Suprapubic skin (tissue), 4 donors: ENCODE data around the gene XCR1. TPM values are rescaled to one million over a fixed set of nuclear protein-coding genes. Genes with fewer than 3 reads are reported as not detected.
"Not testable (repeated sequence)": the region's sequence is repeated elsewhere in the genome, so short reads cannot be mapped to it uniquely, and the experiment has no call there.

ENCODE experiments used
- DNase-seq, 2 donors: peaks; one replicate each; pipeline ENCODE4 v3.0.0-alpha.2; 2019; ENCODE audit warnings: low spot score in 2 of 2
- H3K27ac ChIP-seq: fragments of 200-600 bp; sonication (generic); one replicate; pipeline ENCODE4 v1.5.1; 2019
- H3K27me3 ChIP-seq: fragments of 200-600 bp; sonication (generic); one replicate; pipeline ENCODE4 v1.5.1; 2019
- H3K36me3 ChIP-seq: fragments of 200-600 bp; sonication (generic); one replicate; pipeline ENCODE4 v1.5.1; 2019
- H3K4me1 ChIP-seq: fragments of 200-600 bp; sonication (generic); one replicate; pipeline ENCODE4 v1.5.1; 2019
- H3K4me3 ChIP-seq: fragments of 200-600 bp; sonication (generic); one replicate; pipeline ENCODE4 v1.5.1; 2019; ENCODE audit warnings: mild to moderate bottlenecking
- H3K9me3 ChIP-seq: fragments of 200-600 bp; sonication (generic); one replicate; pipeline ENCODE4 v1.5.1; 2019
- CTCF ChIP-seq, 2 donors: fragments of 200-600 bp in 1 of 2; fragments of 450-650 bp in 1 of 2; sonication (generic) in 1 of 2; IDR thresholded peaks; one replicate each; pipeline ENCODE4 v1.5.1; 2016 to 2019; ENCODE audit warnings: antibody characterized with exemption in 2 of 2, mild to moderate bottlenecking in 1 of 2, moderate library complexity in 1 of 2
- EP300 ChIP-seq: sonication (generic); formaldehyde crosslinking; IDR thresholded peaks from one replicate; pipeline ENCODE4 v1.6.1; 2017; ENCODE audit warnings: antibody characterized with exemption
- POLR2A ChIP-seq, 2 donors: fragments of 450-650 bp; IDR thresholded peaks; one replicate each; pipeline ENCODE4 v1.6.1; 2017; ENCODE audit warnings: antibody characterized with exemption in 2 of 2, mild to moderate bottlenecking in 2 of 2, moderate library complexity in 2 of 2
- POLR2AphosphoS5 ChIP-seq, 3 donors: sonication (generic); formaldehyde crosslinking; IDR thresholded peaks; one replicate each; pipeline ENCODE4 v1.6.1; 2017; ENCODE audit warnings: antibody characterized with exemption in 3 of 3
- WGBS: methylation state at CpG from one replicate; pipeline ENCODE4 v1.1.5; 2018; 5-methylcytosine and 5-hydroxymethylcytosine counted together
- total RNA-seq, 4 donors: library from RNA; depleted of rRNA; stranded (reverse); fragments of >200 nt; gene quantifications; one replicate each; pipeline ENCODE4 v1.1.0, GENCODE V29; 2016

Gene XCR1
- total RNA-seq, 4 donors from 2014 or later, result 0.93 to 7.2 (median 1.9) TPM; not detected in 1

- H3K4me1 ChIP-seq, result peaks cover 4% of the 10 kb centered on the region
- no peaks in the 10 kb centered on the region for H3K36me3 ChIP-seq
- TF ChIP-seq POLR2A (IDR thresholded peaks at IDR 0.05) (no peak), POLR2AphosphoS5 (IDR thresholded peaks at IDR 0.05) (no peak), CTCF (IDR thresholded peaks at IDR 0.05) (no peak), EP300 (no peak)
- no peaks in the 10 kb centered on the region for H3K9me3 ChIP-seq
- 92% methylated on average over 2 of the region's 2 CpGs for WGBS
- H3K4me3 ChIP-seq, result no peak overlapping the region
- DNase-seq, result no peak
- H3K27me3 ChIP-seq, result no peaks in the 10 kb centered on the region
- H3K27ac ChIP-seq, result no peak overlapping the region
Observed at GRCh38 chr3:46001178-46001577, 26.1 kb downstream of the XCR1 start.

GRCh38 chr3:45997942-45998341, 29.3 kb downstream of the XCR1 start:
- TF ChIP-seq EP300, result no peak
- TF ChIP-seq CTCF (IDR thresholded peaks at IDR 0.05), result no peak
- TF ChIP-seq POLR2A (IDR thresholded peaks at IDR 0.05), result no peak
- TF ChIP-seq POLR2AphosphoS5 (IDR thresholded peaks at IDR 0.05), result no peak
- no peaks in the 10 kb centered on the region for H3K27me3 ChIP-seq

DNA sequence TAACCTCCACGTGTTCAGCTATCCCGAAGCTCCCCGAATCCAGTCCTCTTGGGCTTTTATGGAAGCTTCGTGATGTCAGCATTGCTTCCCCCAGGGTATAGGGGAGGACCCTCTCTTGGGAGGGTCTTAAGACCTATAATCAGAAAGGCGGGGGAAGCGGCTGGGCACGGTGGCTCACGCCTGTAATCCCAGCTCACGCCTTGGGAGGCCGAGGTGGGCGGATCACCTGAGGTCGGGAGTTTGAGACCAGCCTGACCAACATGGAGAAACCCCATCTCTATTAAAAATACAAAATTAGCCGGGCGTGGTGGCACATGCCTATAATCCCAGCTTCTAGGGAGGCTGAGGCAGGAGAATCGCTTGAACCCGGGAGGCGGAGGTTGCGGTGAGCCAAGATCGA, 29.8 kb downstream of the XCR1 start:
- WGBS, result 89% methylated on average over 19 of the region's 19 CpGs
- H3K27ac ChIP-seq, H3K4me3 ChIP-seq, H3K27me3 ChIP-seq, H3K36me3 ChIP-seq, H3K9me3 ChIP-seq, DNase-seq: not testable (repeated sequence)
- peaks cover 32% of the 10 kb centered on the region for H3K4me1 ChIP-seq

More at GRCh38 chr3:45997942-45998341, 29.3 kb downstream of the XCR1 start:
- Histone ChIP-seq H3K36me3 (no peaks in the 10 kb centered on the region), H3K27ac (no peak overlapping the region), H3K4me1 (peaks cover 28% of the 10 kb centered on the region), H3K4me3 (no peak overlapping the region), H3K9me3 (no peaks in the 10 kb centered on the region)
- DNase-seq, result no peak
- 71% methylated on average over 2 of the region's 2 CpGs for WGBS

- Histone ChIP-seq H3K9me3 (no peaks in the 10 kb centered on the region), H3K4me1 (peaks cover 45% of the 10 kb centered on the region), H3K4me3 (peak within 1 kb of the TSS; percentile 91), H3K27ac (peak within 1 kb of the TSS; percentile 88), H3K27me3 (no peaks in the 10 kb centered on the region), H3K36me3 (no peaks in the 10 kb centered on the region)
- 2% methylated on average over 53 of the region's 67 CpGs for WGBS
- TF ChIP-seq POLR2AphosphoS5 (IDR thresholded peaks at IDR 0.05) (peak in 2 of 3 donors; percentile 38 to 54), POLR2A (IDR thresholded peaks at IDR 0.05) (peak; percentile 48 to 80), EP300 (no peak)
- DNase-seq, result peak; percentile 95 to 98
Observed at GRCh38 chr3:45995236-45996192, 31.8 kb downstream of the XCR1 start, which contains the start of gene FYCO1. Gene FYCO1, minus strand, starts transcription at chr3:45995824. Its CDS starts 10,914 bp downstream, at chr3:45984910.

DNA sequence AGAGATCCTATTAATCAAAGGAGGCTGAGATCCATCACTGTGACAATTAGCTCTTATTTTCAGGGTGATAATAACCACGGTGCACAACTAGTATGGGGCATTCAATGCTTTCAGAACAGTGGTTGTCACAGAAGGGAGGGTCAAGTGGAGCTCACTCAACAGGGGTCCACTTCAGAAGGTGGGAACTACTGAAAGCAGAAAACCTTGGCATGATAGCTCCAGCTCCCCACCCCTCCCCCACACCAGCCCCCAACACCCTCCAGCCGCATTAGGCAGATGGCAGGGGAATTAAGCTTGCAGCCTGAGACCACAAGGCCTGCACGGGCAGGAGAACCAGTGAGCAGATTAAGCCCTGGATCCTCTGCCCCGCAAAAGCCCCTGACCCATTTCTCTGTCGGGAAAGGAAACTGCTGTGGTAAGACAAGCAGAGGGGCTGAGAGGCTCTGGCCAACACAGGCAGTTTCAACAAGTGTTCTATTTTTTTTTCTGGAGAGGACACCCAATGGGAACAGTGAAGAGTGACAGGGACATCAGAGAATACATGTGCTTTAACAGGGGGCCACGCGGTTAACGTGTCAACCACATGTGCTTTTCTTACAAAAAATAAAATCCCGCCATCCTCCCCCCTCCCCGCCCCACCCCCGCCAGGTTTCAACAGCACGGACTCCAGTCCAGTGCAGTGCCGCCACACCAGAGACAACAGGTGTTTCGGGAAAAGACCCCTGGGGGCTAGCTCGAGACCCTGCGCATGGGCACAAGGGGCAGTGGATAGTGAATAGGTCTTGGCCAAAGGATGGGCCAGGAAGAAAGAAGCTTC, 32.7 kb downstream of the XCR1 start:
- TF ChIP-seq POLR2AphosphoS5 (IDR thresholded peaks at IDR 0.05), result no peak
- no peak for TF ChIP-seq POLR2A (IDR thresholded peaks at IDR 0.05)
- TF ChIP-seq EP300, result no peak
- no peak for TF ChIP-seq CTCF (IDR thresholded peaks at IDR 0.05)
- no peaks in the 10 kb centered on the region for H3K36me3 ChIP-seq

More for the DNA sequence above, 32.7 kb downstream of the XCR1 start:
- Histone ChIP-seq H3K27ac (peak overlapping the region; percentile 88), H3K9me3 (no peaks in the 10 kb centered on the region), H3K4me3 (peak overlapping the region; percentile 91), H3K4me1 (peaks cover 52% of the 10 kb centered on the region), H3K27me3 (no peaks in the 10 kb centered on the region)
- 13% methylated on average over 16 of the region's 16 CpGs for WGBS
- no peak for DNase-seq
